GM12874 (cell line): ENCODE results near the gene GNG12.

Experiments used
- CTCF ChIP-seq: IDR thresholded peaks from 2 replicates; pipeline ENCODE4 v1.5.1; 2011; ENCODE audit warnings: low read depth, mild to moderate bottlenecking, control low read depth, low read length, moderate library complexity; ENCODE audit not compliant: insufficient read depth

GNG12 gene

GRCh38 chr1:67784545-67785186, 48.6 kb downstream of the GNG12 start:
- TF ChIP-seq CTCF = no peak

- TF ChIP-seq CTCF = no peak
These were observed 52.6 kb downstream of the GNG12 start for GRCh38 chr1:67780637-67781036.

- no peak for TF ChIP-seq CTCF
These were observed 55.8 kb downstream of the GNG12 start for GRCh38 chr1:67777440-67777839.

- no peak for TF ChIP-seq CTCF
These were observed 56.3 kb downstream of the GNG12 start for GRCh38 chr1:67777016-67777415.

GRCh38 chr1:67773462-67773861, 59.8 kb downstream of the GNG12 start:
- no peak for TF ChIP-seq CTCF

- TF ChIP-seq CTCF = no peak
These were observed 61.5 kb downstream of the GNG12 start for GRCh38 chr1:67771749-67772148.

GRCh38 chr1:67771152-67771551, 62.1 kb downstream of the GNG12 start:
- TF ChIP-seq CTCF = no peak
